PC-9 (cell line): ENCODE data around the gene MPDU1. TPM values are rescaled to one million over a fixed set of nuclear protein-coding genes. Genes with fewer than 3 reads are reported as not detected.

Experiments
- BruUV-seq: library from RNA; stranded (reverse); fragments of 400-500 nt; replicated peaks from 2 replicates; lab custom pipeline; 2021; lab: Mats Ljungman, UMichigan
- CTCF ChIA-PET: fragments of 300-600 bp; sonication (Branson Sonifier 250); formaldehyde crosslinking; loops from one replicate; lab custom pipeline; 2022; ENCODE audit warnings: antibody characterized with exemption; lab: Charles Lee
- POLR2A ChIA-PET: fragments of 300-600 bp; sonication (Branson Sonifier 250); formaldehyde crosslinking; loops from one replicate; lab custom pipeline; 2022; ENCODE audit warnings: antibody characterized with exemption; ENCODE audit not compliant: unreplicated experiment; lab: Charles Lee
- DNase-seq, 2 experiments: peaks; one replicate each; pipeline versions ENCODE4 v3.0.0 to v3.0.0-alpha.2; 2015 to 2022; ENCODE audit warnings: mixed read lengths in 1 of 2
- H2AFZ ChIP-seq: fragments of 200-600 bp; sonication (generic); 2 replicates; pipeline ENCODE4 v1.8.1; 2017; ENCODE audit warnings: antibody characterized with exemption
- H3F3A ChIP-seq: fragments of 200-600 bp; sonication (generic); 2 replicates; pipeline ENCODE4 v1.8.1; 2017; ENCODE audit warnings: antibody characterized with exemption, mild to moderate bottlenecking, low read depth; ENCODE audit not compliant: insufficient read depth
- H3K27ac ChIP-seq: fragments of 200-600 bp; sonication (generic); 2 replicates; pipeline ENCODE4 v1.6.1; 2016; ENCODE audit warnings: mixed run types
- H3K27me3 ChIP-seq: fragments of 200-600 bp; sonication (generic); 2 replicates; pipeline ENCODE4 v1.6.1; 2016; ENCODE audit warnings: low read depth, mixed run types; ENCODE audit not compliant: insufficient read depth
- H3K36me3 ChIP-seq: fragments of 200-600 bp; sonication (generic); 2 replicates; pipeline ENCODE4 v1.6.1; 2016; ENCODE audit warnings: low read depth, mixed run types
- H3K4me1 ChIP-seq: fragments of 200-600 bp; sonication (generic); replicated peaks from 2 replicates; pipeline ENCODE4 v1.6.1; 2016; ENCODE audit warnings: mixed run types; ENCODE audit not compliant: insufficient read depth
- H3K4me2 ChIP-seq: fragments of 200-600 bp; sonication (generic); 2 replicates; pipeline ENCODE4 v1.6.1; 2017; ENCODE audit warnings: mixed run types
- H3K4me3 ChIP-seq: fragments of 200-600 bp; sonication (generic); 2 replicates; pipeline ENCODE4 v1.6.1; 2016; ENCODE audit warnings: mixed run types
- H3K79me2 ChIP-seq: fragments of 200-600 bp; sonication (generic); 2 replicates; pipeline ENCODE4 v1.6.1; 2017; ENCODE audit warnings: low read depth, mixed run types
- H3K9me2 ChIP-seq: fragments of 200-600 bp; sonication (generic); 2 replicates; pipeline ENCODE4 v1.8.1; 2017; ENCODE audit warnings: mild to moderate bottlenecking; ENCODE audit not compliant: insufficient read depth
- H3K9me3 ChIP-seq: fragments of 200-600 bp; sonication (generic); 2 replicates; pipeline ENCODE4 v1.8.1; 2016; ENCODE audit warnings: low read depth; ENCODE audit not compliant: insufficient read depth
- H4K20me1 ChIP-seq: fragments of 200-600 bp; sonication (generic); 2 replicates; pipeline ENCODE4 v1.8.1; 2017; ENCODE audit not compliant: insufficient read depth
- CTCF ChIP-seq: fragments of 200-600 bp; sonication (generic); conservative IDR thresholded peaks from 2 replicates; pipeline ENCODE4 v1.6.1; 2017; ENCODE audit warnings: mixed run types, antibody characterized with exemption, mild to moderate bottlenecking, moderate library complexity
- EZH2 ChIP-seq: fragments of 200-600 bp; sonication (generic); IDR thresholded peaks from 2 replicates; pipeline ENCODE4 v1.8.0; 2017; ENCODE audit warnings: antibody characterized with exemption, low read depth
- intact Hi-C: fragments of 100-400 bp; cut with micrococcal nuclease; formaldehyde crosslinking; loops from one replicate; pipeline ENCODE4 v1.10.0; 2022; ENCODE audit not compliant: unreplicated experiment
- total RNA-seq: library from RNA; stranded (reverse); gene quantifications from 2 replicates; pipeline ENCODE4 v1.2.3, GENCODE V29; 2021

The MPDU1 gene
- total RNA-seq, 1 experiment from 2014 or later: 44.2 TPM

DNA sequence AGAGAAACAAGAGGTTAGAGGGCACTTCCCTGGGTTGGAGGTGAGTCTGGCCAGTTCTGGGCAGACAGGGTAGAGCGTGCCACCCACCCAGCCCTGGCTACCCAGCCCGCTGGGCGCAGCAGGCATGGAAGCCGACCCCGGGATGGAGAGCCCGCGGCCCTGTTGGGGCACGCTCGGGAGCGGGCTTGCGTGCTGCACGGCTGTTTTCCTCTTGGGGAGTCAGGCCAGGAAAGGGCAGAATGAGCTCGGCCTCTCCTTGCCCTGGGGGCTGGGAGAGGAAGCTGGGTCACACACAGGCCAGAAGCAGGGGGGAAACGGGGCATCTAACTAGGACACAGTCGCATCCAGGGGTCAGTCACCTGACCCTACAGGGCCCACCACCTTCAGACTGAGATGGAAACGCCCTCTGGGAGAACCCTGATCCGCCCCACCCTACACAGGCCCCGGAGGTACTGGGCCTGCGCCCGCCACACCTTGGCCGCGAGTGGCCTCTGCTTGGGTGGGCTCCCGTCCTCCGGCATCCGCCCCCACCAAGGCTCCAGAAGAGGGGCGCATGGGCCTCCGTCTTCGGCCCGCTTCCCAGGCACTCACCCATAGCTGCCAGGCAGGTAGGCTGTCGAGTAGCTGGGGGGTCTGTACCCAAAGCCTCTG lies 5.0 kb downstream of the MPDU1 start:
- Histone ChIP-seq H3K27ac (peak overlapping the region; percentile 97), H3K4me1 (peaks cover 39% of the 10 kb centered on the region), H3K4me3 (peak overlapping the region; percentile 83)

DNA sequence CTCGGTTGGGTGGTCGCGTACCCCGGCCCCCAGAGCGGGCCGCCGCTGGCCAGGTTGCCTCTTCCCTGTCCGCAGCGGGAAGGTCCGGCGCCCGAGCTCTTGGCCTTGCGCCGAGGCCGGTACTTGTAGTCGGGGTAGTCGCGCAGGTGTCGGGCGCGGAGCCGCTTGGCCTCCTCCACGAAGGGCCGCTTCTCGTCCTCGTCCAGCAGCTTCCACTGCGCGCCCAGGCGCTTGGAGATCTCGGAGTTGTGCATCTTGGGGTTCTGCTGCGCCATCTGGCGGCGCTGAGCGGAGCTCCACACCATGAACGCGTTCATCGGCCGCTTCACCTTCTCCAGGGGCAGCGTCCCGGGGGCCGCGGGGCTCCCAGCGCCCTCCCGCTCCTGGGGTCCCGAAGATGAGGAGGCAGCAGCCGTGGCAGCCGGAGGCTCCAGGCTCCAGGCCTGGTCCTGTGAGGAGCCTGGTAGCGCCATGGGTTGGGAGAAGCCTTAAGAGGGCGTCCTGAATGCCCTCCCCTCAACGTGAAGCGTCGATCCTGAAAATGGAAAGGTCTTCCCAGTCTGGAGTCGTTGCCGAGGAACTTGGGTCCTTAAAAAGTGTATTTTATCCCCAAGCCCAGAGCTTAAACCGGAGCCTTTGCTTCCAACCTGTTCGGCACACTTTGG lies 5.7 kb downstream of the MPDU1 start:
- no peaks in the 10 kb centered on the region for H3K9me2 ChIP-seq
- peak; percentile 72 to 88 for DNase-seq
- intact Hi-C loops: loop anchor here (1.0 to 10.0 kb wide), 7 partner anchors 28 to 545 kb away; partner anchors contain the start of genes CHD3, CYB5D1, KCTD11 and NAA38
- H3K79me2 ChIP-seq: peaks cover 43% of the 10 kb centered on the region
- ChIA-PET CTCF (interaction anchor here (0.5 to 1.4 kb wide), 13 partner anchors 11 to 450 kb away, joined by 3 to 13 read pairs (median 4); partner anchors contain the start of genes CD68, CHRNB1, TMEM256 and TP53), POLR2A (interaction anchor here (0.5 to 1.5 kb wide), 10 partner anchors 10 to 794 kb away, joined by 3 to 22 read pairs (median 6); partner anchors contain the start of genes CD68, CHRNB1, CTDNEP1 and FXR2)
- peak overlapping the region; percentile 83 for H3K4me3 ChIP-seq
- H2AFZ ChIP-seq: peak overlapping the region; percentile 60; the same call in 1 of the 2 replicates
- TF ChIP-seq CTCF: peak; percentile 83
- TF ChIP-seq EZH2: no peak
- H3K36me3 ChIP-seq: no peaks in the 10 kb centered on the region
- peaks cover 52% of the 10 kb centered on the region for H3F3A ChIP-seq
- H3K9me3 ChIP-seq: no peaks in the 10 kb centered on the region
- BruUV-seq: TSS peak; percentile 74
- H3K4me1 ChIP-seq: peaks cover 39% of the 10 kb centered on the region
- peak overlapping the region; percentile 91 for H3K4me2 ChIP-seq
- H3K27ac ChIP-seq: peak overlapping the region; percentile 97
- H4K20me1 ChIP-seq: no peaks in the 10 kb centered on the region; the same call in 1 of the 2 replicates
- H3K27me3 ChIP-seq: no peaks in the 10 kb centered on the region

More for the DNA sequence above, 5.0 kb downstream of the MPDU1 start:
- DNase-seq: peak in 1 of 2 experiments; percentile 44
- intact Hi-C loops: loop anchor here (1.0 to 10.0 kb wide), 8 partner anchors 27 to 544 kb away; partner anchors contain the start of genes CHD3, CYB5D1, DNAH2 and KCTD11
- BruUV-seq: no TSS peak
- Histone ChIP-seq H2AFZ (no peak overlapping the region), H4K20me1 (no peaks in the 10 kb centered on the region; the same call in 1 of the 2 replicates), H3K36me3 (no peaks in the 10 kb centered on the region), H3K79me2 (peaks cover 43% of the 10 kb centered on the region), H3K27me3 (no peaks in the 10 kb centered on the region), H3K4me2 (peak overlapping the region; percentile 91), H3F3A (peaks cover 48% of the 10 kb centered on the region), H3K9me2 (no peaks in the 10 kb centered on the region), H3K9me3 (no peaks in the 10 kb centered on the region)
- POLR2A ChIA-PET: interaction anchor here (0.6 to 1.5 kb wide), 7 partner anchors 9 to 337 kb away, joined by 4 to 22 read pairs (median 6); partner anchors contain the start of genes CD68, CTDNEP1, FXR2 and TP53
- CTCF ChIA-PET: interaction anchor here (0.5 to 1.4 kb wide), 5 partner anchors 10 to 184 kb away, joined by 3 to 7 read pairs (median 3); partner anchors contain the start of genes CD68, CHRNB1, TMEM256 and TP53
- TF ChIP-seq CTCF (no peak), EZH2 (no peak)
